Right lobe of liver (tissue), 6 donors: ENCODE results near the gene CEP19. TPM values are rescaled to one million over a fixed set of nuclear protein-coding genes. Genes with fewer than 3 reads are reported as not detected.
A peak's percentile ranks its signal among the peaks of the same experiment; 100 is the strongest.

ENCODE experiments used
- ATAC-seq, 4 donors: fragments of 200-7000 bp; cut with Tn5 transposase; one replicate each; pipeline ENCODE4 v1.9.1; 2020; ENCODE audit warnings: mild to moderate bottlenecking in 4 of 4, moderate library complexity in 4 of 4
- DNase-seq, 3 donors: peaks; one replicate each; pipeline ENCODE4 v3.0.0-alpha.2; 2020
- H3K27ac ChIP-seq, 3 donors: fragments of 200-600 bp; one replicate each; pipeline ENCODE4 v1.8.0; 2022
- H3K27me3 ChIP-seq, 2 donors: fragments of 200-600 bp; one replicate each; pipeline ENCODE4 v1.8.0; 2022
- H3K36me3 ChIP-seq, 4 donors: fragments of 200-600 bp; sonication (generic) in 1 of 4; one replicate each; pipeline versions ENCODE4 v1.5.1 to v1.8.0; 2017 to 2022; ENCODE audit warnings: control low read depth in 1 of 4
- H3K4me1 ChIP-seq, 4 donors: fragments of 200-600 bp; sonication (generic) in 1 of 4; one replicate each; pipeline versions ENCODE4 v1.5.1 to v1.8.0; 2017 to 2022; ENCODE audit warnings: control low read depth in 1 of 4
- H3K4me3 ChIP-seq, 3 donors: fragments of 200-600 bp; one replicate each; pipeline ENCODE4 v1.8.0; 2022
- H3K9me3 ChIP-seq, 4 donors: fragments of 200-600 bp; sonication (generic) in 1 of 4; one replicate each; pipeline versions ENCODE4 v1.5.1 to v1.8.0; 2017 to 2022; ENCODE audit warnings: control low read depth in 1 of 4
- POLR2A ChIP-seq: fragments of 450-650 bp; IDR thresholded peaks from one replicate; pipeline ENCODE4 v1.6.1; 2017; ENCODE audit warnings: antibody characterized with exemption, mild to moderate bottlenecking
- WGBS: methylation state at CpG from one replicate; pipeline ENCODE4 v1.1.6; 2018; ENCODE audit warnings: low coverage, low lambda C conversion rate; ENCODE audit not compliant: insufficient coverage; ENCODE audit errors: missing lambda C conversion rate; 5-methylcytosine and 5-hydroxymethylcytosine counted together
- intact Hi-C, 2 donors: fragments of 100-400 bp; cut with DNase I; formaldehyde crosslinking; loops; one replicate each; pipeline versions ENCODE4 v1.11.2 to v1.14.1; 2022
- long read RNA-seq: library from polyadenylated mRNA; unstranded; transcript quantifications from one replicate; pipeline ENCODE4 v2.0.0, GENCODE V29; 2019
- total RNA-seq, 6 experiments: library from RNA; depleted of rRNA in 2 of 6; stranded (reverse); fragments of >200 nt in 2 of 6; fragmentation: NEBNext Ultra II Directional in 3 of 6; extraction: Animal tissue kit (Norgen Biotek cat#: 25700) in 3 of 6; gene quantifications; one replicate each; pipeline versions ENCODE4 v1.1.0 to v1.2.4, GENCODE V29; 2016 to 2023
- TF ChIP-seq, protein P1 (sequence below), 4 donors: fragments of 200-600 bp in 3 of 4; fragments of 450-650 bp in 1 of 4; IDR thresholded peaks; one replicate each; pipeline versions ENCODE4 v1.5.1 to v1.8.0; 2016 to 2022; ENCODE audit warnings: antibody characterized with exemption in 4 of 4, mild to moderate bottlenecking in 2 of 4
- donor health status: DM: no; HTN: yes; CAD: no.
- donor health status: DM: no; HTN: no; CAD: no.
- donor health status: DM: no; HTN: no; CAD: no.
- donor health status: DM: no; HTN: yes; CAD: no.
- donor health status: DM: no; HTN: yes; CAD: no.

CEP19 gene, protein sequence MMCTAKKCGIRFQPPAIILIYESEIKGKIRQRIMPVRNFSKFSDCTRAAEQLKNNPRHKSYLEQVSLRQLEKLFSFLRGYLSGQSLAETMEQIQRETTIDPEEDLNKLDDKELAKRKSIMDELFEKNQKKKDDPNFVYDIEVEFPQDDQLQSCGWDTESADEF
- total RNA-seq, result under 1 TPM; 0.37 to 0.99 (median 0.51) TPM
- long read RNA-seq, result 0 reads

DNA sequence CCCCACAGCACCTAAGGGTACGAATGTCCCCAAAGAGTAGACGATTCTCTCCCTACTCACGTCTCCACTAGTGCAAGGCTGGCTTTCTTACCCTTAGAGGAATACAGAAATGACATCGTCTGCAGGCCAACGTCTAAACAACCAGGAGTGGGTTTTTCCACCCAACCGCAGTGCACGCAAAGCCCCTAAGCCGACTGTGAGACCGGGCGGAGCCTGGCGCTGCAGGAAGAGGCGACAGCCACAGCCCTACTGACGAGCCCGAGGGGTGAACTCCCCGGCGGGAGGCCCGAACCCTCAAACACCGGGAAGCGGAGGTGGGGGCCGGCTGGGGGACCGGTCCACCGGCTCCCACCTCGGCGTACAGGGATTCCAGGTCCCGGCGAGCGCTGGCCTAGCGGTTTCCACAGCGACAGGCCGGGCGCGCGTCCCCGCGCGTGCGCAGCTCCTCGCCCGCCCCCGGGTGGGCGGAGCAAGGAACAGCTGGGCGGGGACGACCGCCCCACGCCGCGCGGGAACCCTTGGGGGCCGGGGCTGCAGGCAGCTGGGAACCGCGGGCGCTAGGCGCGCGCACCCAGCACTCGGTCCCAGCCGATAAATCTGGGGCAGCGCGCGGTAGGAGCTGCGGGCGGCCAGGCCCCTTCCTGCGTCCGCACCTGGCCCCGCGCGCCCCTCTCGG lies at the start of gene CEP19, which contains the start of gene PIGX:
CEP19 (minus strand) TSS at position 413 of the 676 bp plus-strand sequence. CDS start 3,593 bp downstream, outside the sequence.
PIGX (plus strand) TSS at position 540 of the 676 bp plus-strand sequence.
- no peaks in the 10 kb centered on the region for H3K27me3 ChIP-seq
- peaks cover 0 to 13% (median 5%) of the 10 kb centered on the region in 4 donors for H3K4me1 ChIP-seq
- H3K4me3 ChIP-seq, result peak within 1 kb of the TSS; percentile 64 to 95 (median 90)
- DNase-seq, result peak; percentile 91 to 92 (median 91)
- intact Hi-C loops, result no loop called here
- H3K27ac ChIP-seq, result peak within 1 kb of the TSS; percentile 30 to 84 (median 81)
- H3K36me3 ChIP-seq, result no peaks in the 10 kb centered on the region
- no peaks in the 10 kb centered on the region for H3K9me3 ChIP-seq
- peak; percentile 96 to 98 (median 98) for ATAC-seq
- 2% methylated on average over 8 of the region's 68 CpGs for WGBS
- peak; percentile 90 for TF ChIP-seq POLR2A
- TF ChIP-seq, protein P1, sequence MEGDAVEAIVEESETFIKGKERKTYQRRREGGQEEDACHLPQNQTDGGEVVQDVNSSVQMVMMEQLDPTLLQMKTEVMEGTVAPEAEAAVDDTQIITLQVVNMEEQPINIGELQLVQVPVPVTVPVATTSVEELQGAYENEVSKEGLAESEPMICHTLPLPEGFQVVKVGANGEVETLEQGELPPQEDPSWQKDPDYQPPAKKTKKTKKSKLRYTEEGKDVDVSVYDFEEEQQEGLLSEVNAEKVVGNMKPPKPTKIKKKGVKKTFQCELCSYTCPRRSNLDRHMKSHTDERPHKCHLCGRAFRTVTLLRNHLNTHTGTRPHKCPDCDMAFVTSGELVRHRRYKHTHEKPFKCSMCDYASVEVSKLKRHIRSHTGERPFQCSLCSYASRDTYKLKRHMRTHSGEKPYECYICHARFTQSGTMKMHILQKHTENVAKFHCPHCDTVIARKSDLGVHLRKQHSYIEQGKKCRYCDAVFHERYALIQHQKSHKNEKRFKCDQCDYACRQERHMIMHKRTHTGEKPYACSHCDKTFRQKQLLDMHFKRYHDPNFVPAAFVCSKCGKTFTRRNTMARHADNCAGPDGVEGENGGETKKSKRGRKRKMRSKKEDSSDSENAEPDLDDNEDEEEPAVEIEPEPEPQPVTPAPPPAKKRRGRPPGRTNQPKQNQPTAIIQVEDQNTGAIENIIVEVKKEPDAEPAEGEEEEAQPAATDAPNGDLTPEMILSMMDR (IDR thresholded peaks at IDR 0.05), result peak in 3 of 4 donors; percentile 8 to 34 (median 13)

DNA sequence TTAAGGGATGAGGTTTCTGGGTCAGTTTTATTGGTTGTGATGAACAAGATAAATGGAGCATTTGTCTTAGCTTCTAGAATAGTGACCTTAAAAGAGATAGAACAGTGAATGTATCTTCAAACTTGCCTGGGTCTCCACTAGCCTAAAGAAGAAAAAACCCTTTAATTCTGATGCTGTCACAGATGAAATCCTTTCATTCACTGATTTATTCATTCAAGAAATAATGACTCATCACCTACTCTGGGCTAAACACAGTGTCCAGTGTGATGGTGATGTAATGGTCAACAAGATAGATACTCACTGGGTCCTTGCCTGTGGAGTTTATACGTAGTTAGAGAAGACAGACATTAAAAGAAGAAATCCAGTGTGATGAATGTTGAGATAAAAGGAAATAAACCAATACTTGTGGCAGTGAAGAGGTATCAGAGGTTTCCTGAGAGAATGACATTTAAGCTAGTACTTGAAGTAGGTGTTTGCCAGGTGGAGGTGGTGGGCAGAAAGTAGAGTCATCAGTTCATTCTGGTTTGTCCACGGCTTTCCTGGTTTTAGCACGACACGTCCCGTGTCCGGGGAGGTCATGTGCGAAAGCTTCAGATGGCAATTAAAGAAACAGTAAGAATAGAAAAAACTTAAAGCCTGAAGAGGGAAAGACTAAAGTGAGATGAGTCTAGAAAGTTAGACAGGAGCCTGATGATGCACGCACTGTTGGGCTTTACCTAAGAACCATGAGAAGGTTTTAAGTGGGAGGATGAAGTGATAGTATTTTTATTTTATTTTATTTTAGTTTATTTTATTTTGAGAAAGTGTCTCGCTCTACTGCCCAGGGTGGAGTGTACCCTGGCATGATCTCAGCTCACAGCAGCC lies 46.1 kb upstream of the CEP19 start:
- 85% methylated on average over 8 of the region's 9 CpGs for WGBS
- intact Hi-C loops, result no loop called here
- TF ChIP-seq, protein P1 (IDR thresholded peaks at IDR 0.05), result no peak
- TF ChIP-seq POLR2A, result no peak

DNA sequence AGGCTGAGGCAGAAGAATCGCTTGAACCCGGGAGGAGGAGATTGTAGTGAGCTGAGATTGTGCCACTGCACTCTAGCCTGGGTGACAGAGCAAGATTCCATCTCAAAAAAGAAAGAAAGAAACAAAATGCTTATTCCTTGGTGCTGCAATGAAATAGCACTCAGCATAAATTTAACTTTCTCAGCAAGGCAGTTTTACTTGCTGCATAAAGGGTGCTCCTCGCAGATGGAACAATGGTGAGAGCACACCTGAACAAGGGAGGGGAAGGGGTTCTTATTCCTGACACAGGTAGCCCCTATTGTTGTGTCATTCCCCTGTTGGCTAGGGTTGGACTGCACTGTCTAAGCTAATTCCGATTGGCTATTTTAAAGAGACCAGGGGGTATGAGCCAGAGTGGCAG lies 44.7 kb upstream of the CEP19 start:
- no peak overlapping the region for H3K4me3 ChIP-seq
- WGBS, result 77% methylated on average over 4 of the region's 4 CpGs
- intact Hi-C loops, result no loop called here
- H3K4me1 ChIP-seq, result no peaks in the 10 kb centered on the region
- no peak overlapping the region for H3K27ac ChIP-seq
- no peak for TF ChIP-seq POLR2A
- TF ChIP-seq, protein P1 (IDR thresholded peaks at IDR 0.05), result no peak
- H3K27me3 ChIP-seq, result no peaks in the 10 kb centered on the region
- peaks cover 0 to 3% (median 0%) of the 10 kb centered on the region in 4 donors for H3K9me3 ChIP-seq
- ATAC-seq (no peak), DNase-seq (no peak)
- peaks cover 0 to 3% (median 1%) of the 10 kb centered on the region in 4 donors for H3K36me3 ChIP-seq

More for the DNA sequence above, 46.1 kb upstream of the CEP19 start:
- H3K9me3 ChIP-seq, result peaks cover 0 to 3% (median 0%) of the 10 kb centered on the region in 4 donors
- DNase-seq (no peak), ATAC-seq (peak in 1 of 4 donors; percentile 96)
- H3K27me3 ChIP-seq, result no peaks in the 10 kb centered on the region
- H3K27ac ChIP-seq, result no peak overlapping the region
- H3K4me3 ChIP-seq, result no peak overlapping the region
- H3K36me3 ChIP-seq, result peaks cover 0 to 3% (median 1%) of the 10 kb centered on the region in 4 donors
- no peaks in the 10 kb centered on the region for H3K4me1 ChIP-seq
